WTC11 (cell line): ENCODE results near the gene HOXB3. TPM values are rescaled to one million over a fixed set of nuclear protein-coding genes. Genes with fewer than 3 reads are reported as not detected.
A peak's percentile ranks its signal among the peaks of the same experiment; 100 is the strongest.

ENCODE experiments used
- ATAC-seq: fragments of 200-7000 bp; cut with Tn5 transposase; 2 replicates; pipeline ENCODE4 v1.10.0; 2021; ENCODE audit warnings: mild to moderate bottlenecking, moderate library complexity
- CTCF ChIA-PET: fragments of 300-600 bp; sonication (Branson Sonifier 250); formaldehyde crosslinking; loops from one replicate; lab custom pipeline; 2021; ENCODE audit warnings: antibody characterized with exemption; lab: Charles Lee
- POLR2A ChIA-PET: fragments of 350-600 bp; sonication (Branson Sonifier 250); formaldehyde crosslinking; loops from one replicate; lab custom pipeline; 2021; ENCODE audit warnings: antibody characterized with exemption; lab: Charles Lee
- DNase-seq: peaks from one replicate; pipeline ENCODE4 v3.0.0; 2021; ENCODE audit warnings: low spot score
- H3K27ac Mint-ChIP-seq: 2 replicates; pipeline ENCODE4 v1.8.0; 2021; ENCODE audit warnings: mixed read lengths
- H3K27me3 Mint-ChIP-seq: 2 replicates; pipeline ENCODE4 v1.8.0; 2021; ENCODE audit warnings: low read depth, mild to moderate bottlenecking, moderate library complexity, mixed read lengths
- H3K36me3 Mint-ChIP-seq: 2 replicates; pipeline ENCODE4 v1.8.0; 2021; ENCODE audit warnings: mixed read lengths
- H3K4me1 Mint-ChIP-seq: 2 replicates; pipeline ENCODE4 v1.8.0; 2022; ENCODE audit warnings: mixed read lengths
- H3K4me3 Mint-ChIP-seq: 2 replicates; pipeline ENCODE4 v1.8.0; 2021; ENCODE audit warnings: mild to moderate bottlenecking, moderate library complexity, mixed read lengths
- H3K9me3 Mint-ChIP-seq: 2 replicates; pipeline ENCODE4 v1.8.0; 2021; ENCODE audit warnings: mixed read lengths
- CBFB ChIP-seq: sonication (generic); formaldehyde crosslinking; IDR thresholded peaks from 2 replicates; pipeline ENCODE4 v1.8.1; 2022; ENCODE audit warnings: mild to moderate bottlenecking, low read depth, missing genetic modification reagents
- FOXP1 ChIP-seq: sonication (generic); formaldehyde crosslinking; IDR thresholded peaks from 2 replicates; pipeline ENCODE4 v1.8.0; 2022; ENCODE audit warnings: missing genetic modification reagents, mild to moderate bottlenecking, moderate library complexity, borderline replicate concordance
- HMGA2 ChIP-seq: fragments of 250-450 bp; sonication (Bioruptor Pico); IDR thresholded peaks from 2 replicates; pipeline ENCODE4 v1.4.0; 2021; ENCODE audit warnings: mild to moderate bottlenecking, moderate library complexity
- NR1H2 ChIP-seq: sonication (generic); formaldehyde crosslinking; IDR thresholded peaks from 2 replicates; pipeline ENCODE4 v1.9.0; 2021; ENCODE audit warnings: mild to moderate bottlenecking, moderate library complexity, missing genetic modification reagents
- total RNA-seq: library from RNA; stranded (reverse); gene quantifications from 3 replicates; pipeline ENCODE4 v1.2.3, GENCODE V29; 2021
- TF ChIP-seq, protein P1 (sequence below): sonication (generic); formaldehyde crosslinking; conservative IDR thresholded peaks from 2 replicates; pipeline ENCODE4 v1.8.1; 2023; ENCODE audit warnings: mild to moderate bottlenecking, low read depth, missing genetic modification reagents, moderate library complexity
- TF ChIP-seq, protein P2 (sequence below): fragments of 250-450 bp; sonication (Bioruptor Pico); IDR thresholded peaks from 2 replicates; pipeline ENCODE4 v1.9.0; 2021; ENCODE audit warnings: moderate library complexity, mild to moderate bottlenecking, inconsistent platforms, borderline replicate concordance
- TF ChIP-seq, protein P3 (sequence below): sonication (generic); formaldehyde crosslinking; IDR thresholded peaks from 2 replicates; pipeline ENCODE4 v1.8.1; 2022; ENCODE audit warnings: mild to moderate bottlenecking, moderate library complexity, missing genetic modification reagents
- TF ChIP-seq, protein P4 (sequence below): sonication (generic); formaldehyde crosslinking; IDR thresholded peaks from 2 replicates; pipeline ENCODE4 v1.8.0; 2022; ENCODE audit warnings: mild to moderate bottlenecking, missing genetic modification reagents

The HOXB3 gene
- total RNA-seq, 1 experiment from 2014 or later = 0.09 TPM

DNA sequence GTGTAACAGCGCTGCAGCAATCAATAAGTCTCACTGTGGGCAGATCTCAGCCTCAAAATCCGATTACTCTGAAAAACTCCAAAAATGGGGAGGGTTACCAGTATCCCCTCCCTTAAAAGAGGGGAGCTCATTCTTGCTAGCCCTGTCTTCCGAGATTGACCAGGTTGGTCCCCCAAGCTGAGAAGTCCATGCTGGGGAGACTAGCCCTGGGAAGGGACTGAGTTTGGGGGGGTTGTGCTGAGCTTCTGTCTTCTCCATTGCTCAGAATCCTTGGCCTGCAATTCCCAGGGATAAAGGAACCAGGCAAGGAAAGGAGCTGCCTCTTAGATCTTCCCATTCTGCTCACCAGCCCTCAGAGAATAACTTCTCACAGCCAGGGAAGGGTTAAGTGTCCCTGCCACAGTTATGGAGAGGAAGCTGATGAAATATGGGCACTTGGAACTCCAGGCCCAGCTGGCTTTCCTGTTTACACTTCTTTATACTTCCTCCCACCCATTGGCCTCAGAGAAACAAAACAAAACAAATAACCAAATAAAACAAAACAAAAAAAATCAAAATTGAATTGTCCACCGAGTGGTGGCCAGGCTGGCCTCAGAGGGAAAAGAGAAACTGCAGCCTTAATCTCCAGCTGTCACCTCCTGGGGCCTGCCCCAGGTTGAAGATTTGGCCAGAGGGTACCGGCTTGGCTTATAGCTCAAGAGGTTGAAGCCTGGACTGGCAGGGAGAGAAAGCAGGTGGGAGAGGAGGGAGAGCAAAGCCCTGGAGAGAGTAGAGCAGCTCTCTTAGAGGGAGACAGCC lies 2.6 kb downstream of the HOXB3 start:
- Mint-ChIP-seq H3K4me3 (no peak overlapping the region), H3K9me3 (no peaks in the 10 kb centered on the region), H3K27me3 (peaks cover 100% of the 10 kb centered on the region; the same call in 1 of the 2 replicates), H3K27ac (no peak overlapping the region), H3K4me1 (peaks cover 38% of the 10 kb centered on the region), H3K36me3 (no peaks in the 10 kb centered on the region)
- TF ChIP-seq HMGA2 (CRISPR knock-in tag) (no peak), FOXP1 (CRISPR knock-in tag) (no peak), NR1H2 (CRISPR knock-in tag) (no peak)
- ATAC-seq (no peak), DNase-seq (no peak)
- CTCF ChIA-PET = interaction anchor here (1.0 to 3.6 kb wide), 8 partner anchors 14 to 372 kb away, joined by 3 to 21 read pairs (median 4); no protein-coding TSS in a partner anchor
- POLR2A ChIA-PET = no interaction called here

DNA sequence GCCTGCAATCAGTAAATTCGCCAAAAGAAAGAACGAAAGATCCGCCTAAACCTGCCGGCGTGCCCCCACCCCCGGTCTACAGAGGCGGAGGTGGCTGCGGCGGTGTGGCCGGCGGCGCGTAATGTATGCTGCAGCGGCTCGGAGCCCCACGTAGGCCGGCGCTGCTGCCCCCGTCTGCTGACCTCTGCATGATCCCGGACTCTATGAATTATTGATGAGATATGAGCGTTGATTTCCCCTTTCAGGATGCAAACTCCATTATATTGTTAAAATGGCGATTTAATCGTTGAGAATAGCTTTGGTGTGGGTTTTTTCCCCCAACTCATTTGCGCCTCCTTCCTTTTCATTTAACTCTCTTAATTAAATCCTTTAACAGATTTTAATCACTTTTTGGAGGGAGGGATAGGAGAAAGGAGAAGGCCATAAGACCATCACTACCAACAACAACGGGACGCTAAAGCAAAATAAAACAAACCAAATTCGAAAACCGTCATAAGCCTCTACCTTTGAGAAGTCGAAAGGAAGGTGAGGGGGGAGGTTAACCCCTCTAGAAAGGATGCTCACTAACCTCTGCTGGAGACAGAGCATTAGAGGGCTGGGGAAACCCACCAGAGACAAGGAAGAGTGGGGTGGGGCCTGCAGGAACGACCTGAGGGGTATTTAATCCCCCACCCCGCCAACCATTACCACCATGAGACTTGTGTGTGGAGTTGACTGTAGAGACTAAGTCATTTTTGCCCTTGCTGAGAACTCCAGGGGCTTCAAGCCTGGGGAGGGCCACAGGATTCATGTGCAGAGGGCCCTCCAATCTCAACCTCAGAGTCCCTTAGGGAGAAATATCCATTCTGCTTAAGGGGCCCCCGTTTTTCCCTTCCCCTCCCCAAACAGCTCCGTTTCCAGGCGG lies 3.4 kb downstream of the HOXB3 start:
- Mint-ChIP-seq H3K27me3 (peaks cover 100% of the 10 kb centered on the region; the same call in 1 of the 2 replicates), H3K27ac (no peak overlapping the region), H3K9me3 (no peaks in the 10 kb centered on the region), H3K4me3 (no peak overlapping the region), H3K36me3 (no peaks in the 10 kb centered on the region)
- DNase-seq = no peak
- CTCF ChIA-PET = interaction anchor here (1.4 to 3.6 kb wide), 5 partner anchors 31 to 371 kb away, joined by 3 to 21 read pairs (median 5); no protein-coding TSS in a partner anchor
- no peak for ATAC-seq
- POLR2A ChIA-PET = no interaction called here
- TF ChIP-seq, protein P1, sequence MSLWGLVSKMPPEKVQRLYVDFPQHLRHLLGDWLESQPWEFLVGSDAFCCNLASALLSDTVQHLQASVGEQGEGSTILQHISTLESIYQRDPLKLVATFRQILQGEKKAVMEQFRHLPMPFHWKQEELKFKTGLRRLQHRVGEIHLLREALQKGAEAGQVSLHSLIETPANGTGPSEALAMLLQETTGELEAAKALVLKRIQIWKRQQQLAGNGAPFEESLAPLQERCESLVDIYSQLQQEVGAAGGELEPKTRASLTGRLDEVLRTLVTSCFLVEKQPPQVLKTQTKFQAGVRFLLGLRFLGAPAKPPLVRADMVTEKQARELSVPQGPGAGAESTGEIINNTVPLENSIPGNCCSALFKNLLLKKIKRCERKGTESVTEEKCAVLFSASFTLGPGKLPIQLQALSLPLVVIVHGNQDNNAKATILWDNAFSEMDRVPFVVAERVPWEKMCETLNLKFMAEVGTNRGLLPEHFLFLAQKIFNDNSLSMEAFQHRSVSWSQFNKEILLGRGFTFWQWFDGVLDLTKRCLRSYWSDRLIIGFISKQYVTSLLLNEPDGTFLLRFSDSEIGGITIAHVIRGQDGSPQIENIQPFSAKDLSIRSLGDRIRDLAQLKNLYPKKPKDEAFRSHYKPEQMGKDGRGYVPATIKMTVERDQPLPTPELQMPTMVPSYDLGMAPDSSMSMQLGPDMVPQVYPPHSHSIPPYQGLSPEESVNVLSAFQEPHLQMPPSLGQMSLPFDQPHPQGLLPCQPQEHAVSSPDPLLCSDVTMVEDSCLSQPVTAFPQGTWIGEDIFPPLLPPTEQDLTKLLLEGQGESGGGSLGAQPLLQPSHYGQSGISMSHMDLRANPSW (CRISPR knock-in tag) = no peak
- TF ChIP-seq, protein P2, sequence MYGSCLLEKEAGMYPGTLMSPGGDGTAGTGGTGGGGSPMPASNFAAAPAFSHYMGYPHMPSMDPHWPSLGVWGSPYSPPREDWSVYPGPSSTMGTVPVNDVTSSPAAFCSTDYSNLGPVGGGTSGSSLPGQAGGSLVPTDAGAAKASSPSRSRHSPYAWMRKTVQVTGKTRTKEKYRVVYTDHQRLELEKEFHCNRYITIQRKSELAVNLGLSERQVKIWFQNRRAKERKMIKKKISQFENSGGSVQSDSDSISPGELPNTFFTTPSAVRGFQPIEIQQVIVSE (CRISPR knock-in tag) = 0 out of 2 replicates have a peak, but pooled peaks have one; percentile 54
- TF ChIP-seq, all 79 proteins: peak for 1
- H3K4me1 Mint-ChIP-seq = peaks cover 43% of the 10 kb centered on the region

DNA sequence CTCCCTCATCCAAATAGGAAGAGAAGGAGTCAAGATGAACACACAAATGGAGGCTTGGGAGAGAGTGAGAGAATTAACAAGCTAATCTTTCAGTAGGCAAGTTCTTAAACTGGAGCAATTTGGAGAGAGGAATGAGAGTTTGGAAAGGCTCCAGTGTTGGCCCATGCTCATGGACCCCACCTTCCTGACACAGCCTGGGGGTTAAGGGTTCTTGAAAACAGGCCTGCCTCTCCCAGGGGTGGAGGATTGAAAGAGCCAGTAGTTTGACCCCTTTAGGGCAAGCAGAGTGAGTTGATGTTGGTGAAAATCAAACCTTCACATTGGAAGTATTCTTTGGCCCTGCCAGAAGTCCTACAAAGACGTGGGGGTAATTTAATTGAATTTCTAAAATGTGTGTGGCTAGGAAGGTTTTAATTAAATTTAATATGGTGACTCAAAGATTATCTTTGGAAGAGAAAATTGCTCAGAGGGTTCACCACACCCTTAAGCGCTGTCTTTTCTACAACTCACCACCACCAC lies 5.8 kb downstream of the HOXB3 start:
- Mint-ChIP-seq H3K27ac (no peak overlapping the region), H3K4me3 (no peak overlapping the region), H3K27me3 (peaks cover 100% of the 10 kb centered on the region; the same call in 1 of the 2 replicates), H3K36me3 (no peaks in the 10 kb centered on the region), H3K9me3 (no peaks in the 10 kb centered on the region), H3K4me1 (peaks cover 43% of the 10 kb centered on the region)
- DNase-seq = no peak
- ATAC-seq = no peak
- CTCF ChIA-PET = interaction anchor here (1.0 kb wide), 1 partner anchor 8 kb away, joined by 4 read pairs; no protein-coding TSS in a partner anchor
- POLR2A ChIA-PET = no interaction called here
- TF ChIP-seq, protein P3, sequence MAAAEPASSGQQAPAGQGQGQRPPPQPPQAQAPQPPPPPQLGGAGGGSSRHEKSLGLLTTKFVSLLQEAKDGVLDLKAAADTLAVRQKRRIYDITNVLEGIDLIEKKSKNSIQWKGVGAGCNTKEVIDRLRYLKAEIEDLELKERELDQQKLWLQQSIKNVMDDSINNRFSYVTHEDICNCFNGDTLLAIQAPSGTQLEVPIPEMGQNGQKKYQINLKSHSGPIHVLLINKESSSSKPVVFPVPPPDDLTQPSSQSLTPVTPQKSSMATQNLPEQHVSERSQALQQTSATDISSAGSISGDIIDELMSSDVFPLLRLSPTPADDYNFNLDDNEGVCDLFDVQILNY (CRISPR knock-in tag) = no peak
- no peak for TF ChIP-seq CBFB
- TF ChIP-seq, protein P4, sequence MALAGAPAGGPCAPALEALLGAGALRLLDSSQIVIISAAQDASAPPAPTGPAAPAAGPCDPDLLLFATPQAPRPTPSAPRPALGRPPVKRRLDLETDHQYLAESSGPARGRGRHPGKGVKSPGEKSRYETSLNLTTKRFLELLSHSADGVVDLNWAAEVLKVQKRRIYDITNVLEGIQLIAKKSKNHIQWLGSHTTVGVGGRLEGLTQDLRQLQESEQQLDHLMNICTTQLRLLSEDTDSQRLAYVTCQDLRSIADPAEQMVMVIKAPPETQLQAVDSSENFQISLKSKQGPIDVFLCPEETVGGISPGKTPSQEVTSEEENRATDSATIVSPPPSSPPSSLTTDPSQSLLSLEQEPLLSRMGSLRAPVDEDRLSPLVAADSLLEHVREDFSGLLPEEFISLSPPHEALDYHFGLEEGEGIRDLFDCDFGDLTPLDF = no peak
- TF ChIP-seq, all 79 proteins: peak for 0
